Measurements from ENCODE around the gene HOXB1. TPM values are rescaled to one million over a fixed set of nuclear protein-coding genes. Genes with fewer than 3 reads are reported as not detected.

HOXB1 gene
- total RNA-seq, 1 donor from 2014 or later, result not detected

DNA sequence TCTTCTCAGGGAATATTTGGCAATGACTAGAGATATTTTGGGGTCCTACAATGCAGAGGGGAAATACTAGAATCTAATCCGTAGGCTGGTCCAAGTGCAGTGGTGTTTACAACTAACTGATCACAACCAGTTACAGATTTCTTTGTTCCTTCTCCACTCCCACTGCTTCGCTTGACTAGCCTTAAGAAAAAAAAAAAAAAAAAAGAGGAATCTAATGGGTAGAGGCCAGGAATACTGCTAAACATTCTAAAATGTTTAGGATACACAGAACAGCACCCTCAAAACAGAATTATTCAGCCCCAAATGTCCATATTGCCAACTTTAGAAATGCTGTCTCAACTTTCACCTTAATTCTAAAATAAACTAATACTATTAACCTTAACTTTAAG lies 51.8 kb downstream of the HOXB1 start:
- intact Hi-C loops (cut with micrococcal nuclease), result no loop called here

Other genes with a start within 250 kb of the HOXB1 start
- gene SKAP1, start 100.8 kb downstream of the HOXB1 start, total RNA-seq, result 112 and 117 TPM in 2 replicates
- gene HOXB2, start 14.1 kb upstream of the HOXB1 start, total RNA-seq, result 21.8 and 24.0 TPM in 2 replicates
- 6.6 and 6.9 TPM in 2 replicates for gene HOXB4, start 47.3 kb upstream of the HOXB1 start, total RNA-seq
- gene HOXB3, start 59.2 kb upstream of the HOXB1 start, total RNA-seq, result 10.0 and 10.7 TPM in 2 replicates
- gene HOXB5, start 62.8 kb upstream of the HOXB1 start, total RNA-seq, result 0.07 TPM in 1 of 2 replicates, not detected in the other
- gene HOXB6, start 74.0 kb upstream of the HOXB1 start, total RNA-seq, result 0.30 TPM in 1 of 2 replicates, not detected in the other
- gene HOXB7, start 80.0 kb upstream of the HOXB1 start, total RNA-seq, result 0.34 and 0.73 TPM in 2 replicates
- gene HOXB8, start 84.3 kb upstream of the HOXB1 start, total RNA-seq, result not detected in 2 replicates
- 0.09 TPM in 2 replicates for gene HOXB9, start 95.3 kb upstream of the HOXB1 start, total RNA-seq
- not detected in 2 replicates for gene PRAC1, start 191.5 kb upstream of the HOXB1 start, total RNA-seq
- not detected in 2 replicates for gene PRAC2, start 192.2 kb upstream of the HOXB1 start, total RNA-seq
- not detected in 2 replicates for gene HOXB13, start 197.7 kb upstream of the HOXB1 start, total RNA-seq

All from T-helper 2 cell treated with Interferon-gamma antibody and Interleukin-4, amounts not matched to agents 100 ng/mL and 5 ng/mL, for 36 hours (primary cell).